Activated CD8-positive, alpha-beta T cell treated with anti-CD3 and anti-CD28 coated beads for 36 hours (primary cell): ENCODE data around the gene AIMP2. TPM values are rescaled to one million over a fixed set of nuclear protein-coding genes. Genes with fewer than 3 reads are reported as not detected.
A peak's percentile ranks its signal among the peaks of the same experiment; 100 is the strongest.

Experiments
- ATAC-seq: fragments of 200-7000 bp; cut with Tn5 transposase; one replicate; pipeline ENCODE4 v1.10.0; 2021; ENCODE audit warnings: mild to moderate bottlenecking, moderate library complexity
- CTCF ChIA-PET: fragments of 350-600 bp; sonication (Branson Sonifier 250); formaldehyde crosslinking; loops from one replicate; lab custom pipeline; 2021; ENCODE audit warnings: antibody characterized with exemption; lab: Charles Lee
- POLR2A ChIA-PET: fragments of 350-600 bp; sonication (Branson Sonifier 250); formaldehyde crosslinking; loops from one replicate; lab custom pipeline; 2021; ENCODE audit warnings: antibody characterized with exemption; lab: Charles Lee
- DNase-seq: peaks from one replicate; pipeline ENCODE4 v3.0.0-alpha.2; 2020
- H3K27ac Mint-ChIP-seq: one replicate; pipeline ENCODE4 v1.8.0; 2021; ENCODE audit warnings: mild to moderate bottlenecking, mixed read lengths
- H3K27me3 Mint-ChIP-seq: one replicate; pipeline ENCODE4 v1.8.0; 2021; ENCODE audit warnings: mixed read lengths
- H3K36me3 Mint-ChIP-seq: one replicate; pipeline ENCODE4 v1.8.0; 2021; ENCODE audit warnings: low read depth, mixed read lengths
- H3K4me1 Mint-ChIP-seq: one replicate; pipeline ENCODE4 v1.8.0; 2021; ENCODE audit warnings: low read depth, mixed read lengths
- H3K4me3 Mint-ChIP-seq: one replicate; pipeline ENCODE4 v1.8.0; 2021; ENCODE audit warnings: mild to moderate bottlenecking, moderate library complexity, mixed read lengths
- H3K9me3 Mint-ChIP-seq: one replicate; pipeline ENCODE4 v1.8.0; 2021; ENCODE audit warnings: mixed read lengths
- intact Hi-C: fragments of 100-400 bp; cut with micrococcal nuclease; formaldehyde crosslinking; loops from one replicate; pipeline ENCODE4 v1.10.0; 2022
- total RNA-seq, 2 experiments: library from RNA; stranded (reverse); gene quantifications; one replicate each; pipeline ENCODE4 v1.2.3, GENCODE V29; 2021
- TF ChIP-seq, protein P1 (sequence below): fragments of 200-600 bp; IDR thresholded peaks from one replicate; pipeline ENCODE4 v1.8.0; 2022; ENCODE audit warnings: antibody characterized with exemption, mild to moderate bottlenecking

AIMP2 gene
- total RNA-seq, 2 experiments from 2014 or later, result 50.6 to 54.7 TPM

DNA sequence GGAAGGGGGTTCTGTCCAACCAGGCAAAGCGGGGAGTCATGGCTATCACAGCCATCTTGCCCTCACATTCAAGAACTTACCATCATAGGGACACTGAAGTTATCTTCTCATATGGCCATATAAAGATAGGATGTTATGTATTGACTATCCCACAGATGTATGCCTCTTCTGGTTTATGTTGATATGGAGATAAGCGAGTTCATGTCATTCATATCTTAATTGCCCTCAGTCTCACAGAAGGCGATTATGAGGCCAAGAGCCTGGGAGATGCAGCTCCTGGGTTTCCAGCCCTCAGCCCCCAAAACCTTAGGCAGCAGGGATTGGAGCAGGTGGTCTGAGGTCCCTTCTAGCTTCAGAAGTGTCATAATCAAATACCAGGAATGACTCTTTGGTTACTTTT is 13.6 kb downstream of the AIMP2 start:
- Mint-ChIP-seq H3K9me3 (no peaks in the 10 kb centered on the region), H3K4me1 (peaks cover 17% of the 10 kb centered on the region), H3K27me3 (no peaks in the 10 kb centered on the region), H3K36me3 (peaks cover 71% of the 10 kb centered on the region), H3K4me3 (no peak overlapping the region), H3K27ac (no peak overlapping the region)
- ATAC-seq (no peak), DNase-seq (no peak)
- ChIA-PET POLR2A (interaction anchor here (1.9 kb wide), 1 partner anchor 22 kb away, joined by 4 read pairs; no protein-coding TSS in a partner anchor), CTCF (interaction anchor here (1.5 kb wide), 1 partner anchor 21 kb away, joined by 3 read pairs; no protein-coding TSS in a partner anchor)
- TF ChIP-seq, protein P1, sequence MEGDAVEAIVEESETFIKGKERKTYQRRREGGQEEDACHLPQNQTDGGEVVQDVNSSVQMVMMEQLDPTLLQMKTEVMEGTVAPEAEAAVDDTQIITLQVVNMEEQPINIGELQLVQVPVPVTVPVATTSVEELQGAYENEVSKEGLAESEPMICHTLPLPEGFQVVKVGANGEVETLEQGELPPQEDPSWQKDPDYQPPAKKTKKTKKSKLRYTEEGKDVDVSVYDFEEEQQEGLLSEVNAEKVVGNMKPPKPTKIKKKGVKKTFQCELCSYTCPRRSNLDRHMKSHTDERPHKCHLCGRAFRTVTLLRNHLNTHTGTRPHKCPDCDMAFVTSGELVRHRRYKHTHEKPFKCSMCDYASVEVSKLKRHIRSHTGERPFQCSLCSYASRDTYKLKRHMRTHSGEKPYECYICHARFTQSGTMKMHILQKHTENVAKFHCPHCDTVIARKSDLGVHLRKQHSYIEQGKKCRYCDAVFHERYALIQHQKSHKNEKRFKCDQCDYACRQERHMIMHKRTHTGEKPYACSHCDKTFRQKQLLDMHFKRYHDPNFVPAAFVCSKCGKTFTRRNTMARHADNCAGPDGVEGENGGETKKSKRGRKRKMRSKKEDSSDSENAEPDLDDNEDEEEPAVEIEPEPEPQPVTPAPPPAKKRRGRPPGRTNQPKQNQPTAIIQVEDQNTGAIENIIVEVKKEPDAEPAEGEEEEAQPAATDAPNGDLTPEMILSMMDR, result no peak
- intact Hi-C loops, result no loop called here

DNA sequence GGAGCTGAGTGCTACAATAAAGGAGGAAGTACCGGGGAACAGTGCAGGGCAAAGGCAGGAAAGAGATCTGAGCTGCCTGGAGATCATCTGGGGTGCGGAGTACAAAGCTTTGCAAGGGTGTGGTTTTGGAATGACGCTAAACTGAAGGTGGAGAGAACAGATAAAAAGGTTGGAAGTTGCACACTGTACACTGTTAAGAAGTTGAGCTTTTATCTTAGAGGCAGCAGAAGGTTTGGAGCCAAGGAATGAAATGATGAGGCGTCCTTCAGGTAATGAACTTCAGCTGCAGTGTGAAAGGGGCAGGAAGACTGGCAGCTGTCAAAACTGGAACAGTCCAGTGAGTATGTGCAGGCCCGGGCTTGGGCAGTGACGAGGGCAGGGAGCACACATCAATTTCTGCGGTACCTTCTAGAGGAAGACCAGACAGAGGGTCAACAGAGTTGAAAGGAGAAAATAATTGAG is 14.9 kb downstream of the AIMP2 start:
- TF ChIP-seq, protein P1, result no peak
- no peak for ATAC-seq
- Mint-ChIP-seq H3K4me1 (peaks cover 17% of the 10 kb centered on the region), H3K4me3 (no peak overlapping the region), H3K36me3 (peaks cover 78% of the 10 kb centered on the region), H3K27me3 (no peaks in the 10 kb centered on the region), H3K9me3 (no peaks in the 10 kb centered on the region), H3K27ac (peak overlapping the region; percentile 9)
- DNase-seq, result no peak
- POLR2A ChIA-PET, result interaction anchor here (0.7 to 1.9 kb wide), 2 partner anchors 8 to 21 kb away, joined by 3 to 4 read pairs; no protein-coding TSS in a partner anchor
- intact Hi-C loops, result no loop called here
- CTCF ChIA-PET, result interaction anchor here (0.6 to 1.9 kb wide), 4 partner anchors 13 to 299 kb away, joined by 3 to 6 read pairs (median 3); no protein-coding TSS in a partner anchor

GRCh38 chr7:6026011-6026819 is 17.1 kb downstream of the AIMP2 start:
- peak; percentile 81 for DNase-seq
- H3K36me3 Mint-ChIP-seq, result peaks cover 66% of the 10 kb centered on the region
- no peaks in the 10 kb centered on the region for H3K27me3 Mint-ChIP-seq
- intact Hi-C loops, result no loop called here
- peak; percentile 99 for ATAC-seq
- H3K4me1 Mint-ChIP-seq, result peaks cover 17% of the 10 kb centered on the region
- POLR2A ChIA-PET, result interaction anchor here (0.6 to 1.7 kb wide), 7 partner anchors 11 to 599 kb away, joined by 3 to 5 read pairs (median 4); partner anchors contain the start of genes AIMP2 and PMS2
- TF ChIP-seq, protein P1, result no peak
- CTCF ChIA-PET, result interaction anchor here (1.3 to 1.4 kb wide), 3 partner anchors 80 to 297 kb away, joined by 3 to 7 read pairs (median 5); no protein-coding TSS in a partner anchor
- peak overlapping the region; percentile 11 for H3K4me3 Mint-ChIP-seq
- H3K27ac Mint-ChIP-seq, result peak overlapping the region; percentile 82
- no peaks in the 10 kb centered on the region for H3K9me3 Mint-ChIP-seq

DNA sequence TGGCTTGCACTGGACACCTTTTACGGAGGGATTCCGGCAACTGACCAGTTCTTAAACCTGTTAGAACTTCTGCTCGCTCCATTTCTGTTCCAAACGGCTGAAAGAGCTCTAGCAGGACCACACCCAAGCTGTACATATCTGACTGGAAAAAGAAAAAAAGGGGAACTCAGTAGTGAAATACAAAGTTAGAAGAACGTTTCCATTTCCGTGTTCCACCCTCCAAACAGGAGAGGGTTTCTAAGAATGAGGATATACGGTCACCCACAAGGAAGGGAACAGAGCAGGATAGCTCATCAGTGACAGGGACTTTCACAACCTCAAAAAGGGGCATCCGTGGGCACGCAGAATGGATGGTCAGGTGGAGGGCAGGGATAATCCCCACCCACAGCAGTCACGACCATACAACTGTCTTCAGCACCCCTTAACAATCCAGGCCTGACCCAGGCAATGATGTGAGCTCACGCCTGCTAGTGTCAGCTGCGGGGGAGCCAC is 17.8 kb downstream of the AIMP2 start:
- CTCF ChIA-PET, result interaction anchor here (0.9 to 1.4 kb wide), 5 partner anchors 11 to 296 kb away, joined by 3 to 7 read pairs (median 4); no protein-coding TSS in a partner anchor
- intact Hi-C loops, result no loop called here
- peaks cover 21% of the 10 kb centered on the region for H3K4me1 Mint-ChIP-seq
- POLR2A ChIA-PET, result interaction anchor here (0.6 to 1.7 kb wide), 9 partner anchors 10 to 598 kb away, joined by 3 to 5 read pairs (median 4); partner anchors contain the start of genes AIMP2 and PMS2
- no peaks in the 10 kb centered on the region for H3K9me3 Mint-ChIP-seq
- ATAC-seq (no peak), DNase-seq (peak; percentile 22)
- peaks cover 62% of the 10 kb centered on the region for H3K36me3 Mint-ChIP-seq
- no peak overlapping the region for H3K4me3 Mint-ChIP-seq
- no peaks in the 10 kb centered on the region for H3K27me3 Mint-ChIP-seq
- TF ChIP-seq, protein P1, result no peak
- peak overlapping the region; percentile 82 for H3K27ac Mint-ChIP-seq
